Myocyte (in vitro differentiated cells): ENCODE results near the gene SEMA3F. TPM values are rescaled to one million over a fixed set of nuclear protein-coding genes. Genes with fewer than 3 reads are reported as not detected.

Experiments used
- DNase-seq: peaks from one replicate; pipeline ENCODE4 v3.0.0-alpha.2; 2012; ENCODE audit warnings: low read depth
- polyA plus RNA-seq: library from polyadenylated mRNA; unstranded; fragments of >200 nt; gene quantifications from one replicate; pipeline ENCODE4 v1.2.1, GENCODE V29; 2012; ENCODE audit warnings: missing spikeins
- total RNA-seq: library from RNA; depleted of rRNA; stranded (reverse); fragments of >200 nt; gene quantifications from 2 replicates; pipeline ENCODE4 v1.2.3, GENCODE V29; 2014

The SEMA3F gene
- total RNA-seq, result 0.51 and 1.6 TPM in 2 replicates
- 0.58 TPM for polyA plus RNA-seq

DNA sequence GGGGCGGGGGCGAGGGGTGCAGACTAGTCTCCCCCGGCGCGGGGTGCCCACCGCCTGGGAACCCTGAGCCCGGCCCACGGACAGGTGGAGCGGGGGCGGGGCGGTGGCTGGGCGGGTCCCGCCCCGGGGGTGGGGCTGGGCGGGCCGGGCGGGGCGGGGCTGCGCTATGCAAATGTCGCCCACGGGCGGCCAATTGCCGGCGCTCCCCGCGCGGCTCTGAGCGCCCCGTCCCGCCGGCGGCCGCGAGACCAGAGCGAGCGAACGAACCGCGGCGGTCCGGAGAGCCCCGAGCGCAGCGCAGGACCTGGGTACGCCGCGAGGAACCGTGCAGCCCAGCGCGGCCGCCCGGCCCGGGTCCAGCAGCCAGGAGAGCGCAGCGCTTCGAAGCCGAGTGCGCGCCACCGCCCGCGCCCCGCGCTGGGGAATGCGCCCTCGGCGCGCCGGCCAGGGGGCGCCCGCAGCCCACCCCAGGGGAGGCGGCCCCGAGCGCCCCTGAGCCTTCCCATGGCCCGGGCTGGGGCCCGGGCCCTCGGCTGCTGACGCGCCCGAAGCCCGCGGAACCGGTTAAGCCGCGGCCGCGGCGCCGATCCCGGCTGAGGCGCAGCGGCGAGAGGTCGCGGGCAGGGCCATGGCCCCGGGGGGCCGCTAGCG, at the start of gene SEMA3F:
Gene SEMA3F (plus strand): TSS at position 485 of the 651 bp plus-strand sequence. CDS start 4,299 bp downstream, outside the sequence.
- peak; percentile 62 for DNase-seq

DNA sequence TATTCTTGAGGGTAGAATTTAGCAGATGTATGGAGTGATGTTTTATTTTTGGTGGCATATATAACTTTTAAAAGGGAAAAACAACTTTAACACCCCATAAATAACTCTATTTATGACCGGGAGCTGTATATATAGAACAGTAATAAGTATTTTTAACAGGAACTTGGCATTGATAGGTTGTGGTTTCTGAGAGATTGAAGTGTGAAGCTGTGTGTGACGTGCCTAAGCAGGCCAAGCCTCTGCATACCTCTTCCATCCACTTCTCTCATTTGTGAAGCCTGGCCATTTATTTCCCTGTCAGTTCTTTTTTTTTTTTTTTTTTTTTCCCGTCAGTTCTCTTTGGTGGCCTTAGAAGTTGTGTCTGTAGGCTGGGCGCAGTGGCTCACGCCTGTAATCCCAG, 43.4 kb upstream of the SEMA3F start:
- no peak for DNase-seq

DNA sequence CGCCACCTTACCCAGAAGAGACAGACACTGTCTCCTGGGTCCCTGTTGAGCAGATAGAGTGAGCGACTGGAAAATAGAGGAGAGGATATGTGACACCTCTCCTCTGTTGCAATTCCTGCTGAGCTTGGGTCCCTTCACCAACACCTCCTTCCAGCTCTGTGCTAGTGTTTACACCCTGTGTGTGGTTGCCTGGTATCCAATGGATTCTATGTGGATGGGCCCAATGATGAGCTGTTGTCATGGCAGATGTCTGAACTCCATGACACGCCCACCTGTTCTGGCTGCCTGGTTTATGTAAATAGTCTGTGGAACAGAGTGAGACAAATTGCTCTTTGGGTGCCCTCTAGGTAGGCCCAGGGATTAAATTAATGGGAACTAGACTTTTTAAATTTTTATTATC, 42.7 kb upstream of the SEMA3F start:
- DNase-seq, result peak; percentile 63

DNA sequence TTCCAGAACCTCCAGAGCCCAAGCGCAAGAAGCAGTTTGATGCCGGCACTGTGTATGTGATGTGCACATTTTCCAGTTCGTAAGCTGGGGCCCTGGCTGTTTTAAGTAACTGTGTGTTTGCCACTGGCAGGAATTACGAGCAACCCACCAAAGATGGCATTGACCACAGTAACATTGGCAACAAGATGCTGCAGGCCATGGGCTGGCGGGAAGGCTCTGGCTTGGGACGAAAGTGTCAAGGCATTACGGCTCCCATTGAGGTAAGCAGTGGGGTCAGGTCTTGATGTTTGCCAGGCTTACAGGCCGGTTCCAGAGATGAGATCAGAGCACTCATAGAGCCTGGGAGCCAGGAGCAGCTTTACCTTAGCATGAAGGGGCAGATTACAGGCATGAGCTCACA, 38.0 kb upstream of the SEMA3F start:
- no peak for DNase-seq

DNA sequence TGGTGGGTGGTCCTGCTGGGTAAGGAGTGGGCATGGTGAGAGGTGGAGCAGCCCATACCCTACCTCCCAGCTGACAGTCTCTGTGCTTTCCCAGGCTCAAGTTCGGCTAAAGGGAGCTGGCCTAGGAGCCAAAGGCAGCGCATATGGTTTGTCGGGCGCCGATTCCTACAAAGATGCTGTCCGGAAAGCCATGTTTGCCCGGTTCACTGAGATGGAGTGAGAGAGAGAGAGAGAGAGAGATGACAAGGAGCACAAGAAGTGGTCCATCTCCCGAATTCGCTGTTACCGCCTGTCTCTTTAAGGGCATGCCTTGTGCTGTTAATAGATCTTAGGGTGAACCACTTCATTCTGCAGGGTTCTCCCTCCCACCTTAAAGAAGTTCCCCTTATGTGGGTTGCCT, 36.9 kb upstream of the SEMA3F start:
- no peak for DNase-seq

DNA sequence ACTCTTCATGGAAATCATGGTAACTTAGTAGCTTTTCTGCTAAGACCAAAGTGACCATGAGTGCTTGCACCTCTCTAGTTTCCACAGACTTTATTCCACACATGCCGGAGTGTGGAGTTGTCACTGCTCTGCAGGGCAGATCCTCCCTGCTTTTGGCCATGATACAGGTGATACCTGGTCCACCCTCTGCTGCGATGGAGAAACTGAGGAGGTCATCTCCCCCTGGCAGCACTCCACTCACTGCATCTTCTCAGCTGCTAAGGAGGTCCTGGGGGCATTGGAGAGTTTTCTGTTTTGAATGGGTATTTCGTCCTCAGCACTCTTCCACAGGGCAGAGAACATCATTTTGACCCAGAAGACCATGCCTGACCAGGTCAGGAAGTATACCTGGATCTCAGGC, 35.3 kb upstream of the SEMA3F start:
- DNase-seq, result no peak

DNA sequence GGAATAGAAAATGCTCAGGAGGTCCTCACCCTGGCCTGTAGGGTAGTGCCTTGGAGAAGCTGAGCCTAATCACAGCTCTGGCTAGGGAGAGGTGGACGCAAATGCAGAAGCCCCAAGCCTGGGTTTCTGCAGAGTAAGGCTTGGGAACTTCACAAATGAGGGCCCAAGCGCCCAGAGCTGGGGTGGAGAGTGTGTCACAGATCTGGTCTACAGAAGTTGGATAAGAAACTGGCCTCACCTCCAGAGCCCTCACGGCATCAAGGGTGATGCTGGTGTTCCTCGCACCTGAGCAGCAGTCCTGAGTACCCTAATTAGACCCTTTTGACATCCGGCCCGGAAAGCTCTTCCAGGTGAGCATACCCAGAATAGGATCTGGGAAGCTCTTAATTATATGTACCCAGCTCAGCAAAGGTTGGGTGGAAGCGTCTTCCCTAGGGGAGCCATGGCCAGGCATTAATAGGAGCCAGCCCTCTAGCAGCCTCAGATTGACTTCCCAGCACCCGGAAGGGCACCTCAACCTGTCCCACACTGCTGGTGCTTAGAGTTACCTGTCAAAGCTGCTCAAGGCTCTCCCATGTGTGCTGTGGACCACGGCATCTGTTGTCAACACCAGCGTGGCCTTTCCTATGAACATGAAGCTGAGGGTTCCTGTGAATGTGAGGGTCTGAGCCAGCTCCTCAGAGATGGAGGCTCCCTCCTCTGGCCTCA, 34.6 kb upstream of the SEMA3F start:
- no peak for DNase-seq

DNA sequence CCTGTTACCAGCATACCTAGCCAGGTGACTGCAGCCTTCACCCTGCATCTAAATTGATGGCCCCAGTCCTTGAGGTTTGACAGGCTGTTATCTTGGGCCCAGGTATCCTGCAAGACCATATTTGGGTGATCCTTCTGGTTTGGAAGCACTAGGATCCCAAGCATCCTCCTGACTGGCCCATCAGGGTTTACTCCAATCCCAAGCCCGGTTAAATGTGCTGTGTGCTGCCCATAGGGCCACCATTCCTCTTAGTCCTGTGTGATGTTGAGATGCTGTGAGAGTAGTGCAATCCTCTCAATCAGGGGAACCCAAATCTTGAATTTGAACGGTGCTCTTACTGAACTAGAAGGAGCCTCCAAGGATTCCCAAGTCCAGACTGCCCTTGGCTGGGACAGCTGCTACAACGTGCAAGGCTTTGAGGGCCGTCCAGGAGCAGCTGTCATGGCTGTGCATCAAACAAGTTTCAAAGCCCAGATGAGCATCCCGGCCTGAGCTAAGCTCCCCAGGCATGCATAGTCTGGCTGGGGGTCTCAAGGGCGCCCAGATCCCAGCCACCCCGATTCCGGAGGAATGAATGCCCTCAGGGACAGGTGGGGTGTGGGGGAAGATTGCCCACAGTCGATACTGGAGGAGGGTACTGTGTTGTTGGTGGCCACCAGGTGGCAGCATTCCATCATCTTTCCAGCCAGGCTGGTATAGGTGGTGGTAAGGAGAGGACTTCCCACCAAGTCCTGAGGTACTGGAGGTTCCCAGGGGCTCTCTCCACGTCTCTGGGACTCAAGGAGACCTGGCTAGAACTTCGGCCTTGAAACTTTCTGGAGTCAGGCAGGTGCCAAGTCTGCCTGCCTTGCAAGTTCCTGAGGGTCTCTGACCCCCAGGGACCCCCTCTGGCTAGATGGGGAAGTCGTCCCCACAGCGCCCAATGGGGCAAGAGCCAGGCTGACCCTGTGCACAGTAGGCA, 33.8 kb upstream of the SEMA3F start:
- peak; percentile 80 for DNase-seq

DNA sequence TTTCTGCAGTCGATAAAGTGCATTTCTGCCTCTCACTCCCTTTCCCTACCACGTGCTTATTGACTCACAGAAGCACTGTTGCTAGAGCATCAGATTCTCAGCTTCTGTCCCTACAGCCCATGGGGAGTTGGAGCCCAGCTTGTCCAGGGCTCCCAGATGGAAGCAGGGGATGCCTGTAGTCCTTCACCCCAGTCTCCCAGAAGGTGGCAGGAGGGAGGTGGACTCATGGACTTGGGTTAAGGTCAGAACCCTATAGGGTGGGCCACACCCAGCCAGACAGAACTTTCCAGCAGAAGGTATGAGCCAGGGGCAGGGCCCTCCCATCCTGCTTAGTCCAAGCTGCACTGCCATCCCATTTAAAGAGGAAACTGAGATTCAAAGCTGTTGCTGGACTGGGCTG, 33.1 kb upstream of the SEMA3F start:
- DNase-seq, result no peak

DNA sequence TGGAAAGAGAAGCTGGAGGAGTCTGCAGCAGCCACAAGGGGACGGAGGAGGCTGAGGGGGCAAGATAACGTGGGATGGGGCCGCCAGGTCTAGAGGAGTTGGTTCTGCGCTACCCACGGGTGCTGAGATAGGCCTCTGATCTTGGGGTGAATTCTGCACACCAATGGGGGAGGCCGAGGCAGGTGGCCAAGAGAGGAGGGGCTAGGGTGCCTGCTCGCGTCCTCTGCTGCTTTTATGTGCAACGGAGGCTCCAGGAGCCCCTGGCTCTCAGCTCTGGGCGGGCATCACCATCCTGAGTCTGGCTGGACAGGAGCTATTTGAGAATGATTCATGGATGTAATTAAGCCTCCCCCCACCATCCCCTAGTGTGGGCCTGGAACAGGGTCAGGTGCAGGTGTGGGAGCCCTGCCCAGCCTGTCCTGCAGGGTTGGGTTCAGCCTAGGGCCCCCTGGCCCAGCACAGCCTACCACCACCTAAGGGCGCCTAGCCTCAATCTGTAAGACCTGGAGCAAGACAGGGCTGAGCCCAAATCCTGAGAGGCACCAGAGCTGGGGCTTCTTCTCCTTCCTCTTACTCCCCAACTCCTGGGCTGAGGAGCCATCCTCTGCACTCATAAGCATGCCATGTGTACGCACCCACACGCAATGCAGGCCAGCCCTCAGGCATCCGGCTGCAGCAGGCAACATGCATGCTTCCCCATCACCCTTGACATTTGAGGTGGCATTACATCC, 32.3 kb upstream of the SEMA3F start:
- no peak for DNase-seq

DNA sequence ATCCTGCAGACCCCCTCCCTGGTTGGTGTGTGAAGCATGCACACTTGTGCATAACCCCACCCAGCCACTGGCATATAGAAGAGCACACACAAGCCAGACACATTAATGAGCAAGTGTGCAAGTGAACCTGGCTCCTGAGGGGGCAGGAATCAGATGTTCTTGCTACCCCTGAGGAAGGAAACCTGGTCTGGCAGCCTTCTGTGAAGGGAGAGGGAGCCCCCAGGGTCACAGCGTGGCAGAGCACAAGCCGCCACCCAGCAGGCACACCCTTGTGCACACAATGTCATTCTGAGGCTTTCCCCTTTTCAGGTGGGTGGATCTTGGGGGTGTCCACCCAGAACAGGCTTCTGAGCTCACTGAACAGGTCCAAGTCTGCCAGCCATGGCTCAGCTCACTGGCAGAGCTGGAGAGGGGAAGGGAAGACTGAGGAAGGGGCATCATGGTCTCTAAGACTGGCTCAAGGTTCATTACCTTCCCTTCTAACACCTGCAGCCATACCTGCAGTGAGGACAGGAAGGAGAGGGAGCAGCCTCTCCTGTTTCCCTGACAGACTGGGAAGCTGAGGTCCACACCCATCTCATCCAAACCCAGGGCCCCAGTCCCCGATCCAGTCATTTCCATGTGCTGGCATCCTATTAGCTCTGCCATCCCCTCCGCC, 31.6 kb upstream of the SEMA3F start:
- no peak for DNase-seq

DNA sequence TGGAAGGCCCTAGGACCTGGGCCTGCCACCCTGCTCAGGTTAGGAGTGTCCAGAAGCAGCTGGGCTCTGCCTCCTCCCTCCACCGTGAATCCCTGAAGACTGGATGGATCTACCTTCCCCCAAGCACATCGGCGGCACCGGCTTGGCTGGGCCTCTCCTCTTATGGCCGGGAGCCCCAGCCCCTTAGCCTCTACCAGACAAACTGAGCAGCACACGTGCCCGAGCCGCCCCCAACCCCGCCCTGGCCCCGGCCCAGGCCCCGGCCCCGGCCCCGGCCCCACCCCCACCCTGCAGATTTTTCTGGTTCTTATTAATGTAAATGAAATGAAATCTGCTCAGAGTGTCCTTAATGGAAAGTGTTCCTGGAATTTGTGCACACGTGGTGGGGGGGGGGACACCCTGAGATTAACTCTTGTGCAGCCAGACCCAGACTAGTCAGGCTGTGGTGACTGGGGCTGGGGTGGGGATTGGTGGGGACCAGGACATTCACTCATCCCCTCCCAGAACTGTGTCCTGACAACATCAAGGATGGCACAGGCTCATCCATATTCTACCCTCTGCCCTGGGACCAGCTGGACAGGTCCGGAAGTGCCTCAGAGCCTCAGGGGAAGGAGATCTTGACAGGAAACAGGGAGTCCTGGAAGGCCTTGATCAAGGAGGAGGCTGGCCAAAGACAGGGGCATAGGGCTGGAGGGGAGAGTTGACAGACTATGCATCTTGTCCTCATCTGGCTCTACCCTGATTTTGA, 30.9 kb upstream of the SEMA3F start:
- DNase-seq, result no peak

DNA sequence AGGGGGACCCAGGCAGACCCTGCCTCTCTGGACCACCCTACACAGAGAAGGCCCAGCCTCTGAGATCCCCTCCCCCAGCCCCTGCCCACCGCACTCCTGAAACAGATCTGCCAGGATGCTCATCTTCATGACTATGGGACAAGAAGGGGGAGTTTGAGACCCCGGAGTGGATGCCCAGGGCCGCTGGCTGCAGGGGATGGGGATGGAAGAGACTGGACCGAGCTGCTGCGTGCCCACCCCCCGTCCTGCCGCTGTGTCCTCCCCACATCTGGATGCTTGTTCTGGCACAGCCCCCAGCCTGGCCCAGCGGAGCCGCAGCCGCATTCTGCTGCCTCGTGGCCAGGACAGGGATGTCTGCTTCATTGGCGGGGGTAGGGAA, 30.3 kb upstream of the SEMA3F start:
- DNase-seq, result no peak

DNA sequence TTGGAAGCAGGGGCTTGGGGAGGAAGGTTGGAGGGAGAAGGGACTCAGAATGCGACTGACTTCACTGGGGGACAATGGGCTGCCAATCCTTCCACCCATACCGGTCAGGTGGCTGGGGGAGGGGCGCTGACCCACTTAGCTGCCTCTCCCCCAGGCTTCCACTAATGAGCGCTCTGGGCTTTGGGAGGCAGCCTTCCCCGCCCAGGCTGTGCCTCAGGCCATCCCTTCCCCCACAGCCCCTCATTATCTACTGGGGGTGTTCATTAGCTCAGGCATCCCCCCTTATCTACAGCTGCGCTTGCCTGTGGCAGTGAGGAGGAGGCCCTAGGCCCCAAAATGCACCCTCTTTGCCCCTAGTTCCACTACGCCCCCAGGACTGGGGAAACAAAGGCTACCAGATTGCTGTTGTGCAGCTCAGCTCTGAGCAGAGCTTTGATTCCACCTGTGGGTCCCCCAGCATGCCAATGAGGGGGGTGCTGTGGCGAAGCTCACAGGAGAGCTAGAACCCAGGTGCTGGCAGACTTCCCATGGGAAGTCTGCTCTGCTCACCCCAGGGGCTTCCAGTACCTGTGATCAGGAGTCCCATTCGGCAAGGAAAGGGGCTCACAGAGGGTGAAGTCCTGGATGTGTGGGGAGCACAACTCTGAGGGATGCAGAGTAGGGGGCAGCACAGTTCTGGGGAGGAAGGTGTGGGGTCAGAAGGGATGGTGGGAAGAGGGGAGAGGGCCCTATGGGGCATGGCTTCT, 29.4 kb upstream of the SEMA3F start:
- DNase-seq, result no peak

DNA sequence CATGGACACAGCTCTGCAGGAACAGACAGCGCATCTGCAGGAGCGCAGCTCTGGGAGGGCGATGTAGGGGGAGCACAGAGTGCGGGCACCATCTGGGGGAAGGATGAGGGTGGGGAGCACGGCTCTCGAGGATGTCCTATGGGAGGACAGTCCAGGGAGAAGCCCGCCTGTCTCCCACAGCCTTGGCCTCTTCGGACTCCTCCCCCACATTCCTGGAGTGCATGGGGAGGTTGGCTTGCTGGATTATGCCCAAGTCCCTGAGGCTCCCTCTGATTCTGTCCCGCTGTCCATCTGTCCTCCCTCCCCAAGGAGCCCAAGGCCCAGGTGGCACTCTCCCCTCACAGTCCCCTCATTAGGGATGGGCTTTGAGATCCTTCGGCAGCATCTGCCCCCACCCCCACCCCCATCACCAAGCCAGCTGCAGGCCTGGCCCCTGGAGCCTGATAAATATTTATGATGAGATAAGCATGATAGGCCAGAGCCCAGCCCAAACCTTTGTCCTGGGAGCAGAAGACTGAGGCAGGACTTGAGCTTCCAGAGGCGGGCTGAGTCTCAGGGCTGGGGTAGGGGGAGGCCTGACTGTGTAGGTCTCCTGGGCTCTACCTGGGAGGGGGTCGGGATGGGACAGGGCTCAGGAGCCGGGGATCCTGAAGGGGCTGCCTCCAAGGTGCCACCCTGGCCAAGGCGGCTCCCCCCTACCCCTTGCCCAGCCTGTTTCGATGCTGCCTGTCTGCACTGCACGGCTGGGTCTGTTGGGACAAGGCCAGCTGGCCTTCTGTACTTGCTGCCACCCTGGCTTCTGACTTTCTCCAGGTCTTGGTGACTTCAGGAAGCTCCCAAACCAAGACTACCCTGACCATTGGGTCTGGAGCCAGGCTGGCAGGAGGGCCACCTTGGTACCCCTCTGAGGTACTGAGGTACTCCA, 28.6 kb upstream of the SEMA3F start:
- peak; percentile 60 for DNase-seq

DNA sequence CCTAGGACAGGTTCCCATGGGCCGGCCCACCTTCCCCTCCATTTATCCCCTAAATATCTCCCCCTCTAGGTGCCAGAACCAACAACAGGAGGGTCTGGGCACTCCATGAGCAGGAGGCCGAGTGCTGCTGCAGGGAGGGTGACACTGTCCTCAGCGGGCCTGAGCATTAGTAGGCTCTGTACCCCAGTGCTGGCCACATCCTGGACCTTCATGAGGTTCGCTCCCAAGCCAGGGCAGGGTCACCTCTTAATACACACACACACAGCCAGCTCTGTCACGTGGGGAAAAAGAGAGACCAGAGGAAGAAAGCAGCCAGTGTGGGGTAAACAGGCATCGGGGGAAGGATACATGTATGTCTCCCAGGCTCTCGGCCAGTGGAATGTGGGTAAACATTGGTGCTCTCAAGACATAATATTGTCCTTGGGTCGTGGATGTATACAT, 27.9 kb upstream of the SEMA3F start:
- no peak for DNase-seq

DNA sequence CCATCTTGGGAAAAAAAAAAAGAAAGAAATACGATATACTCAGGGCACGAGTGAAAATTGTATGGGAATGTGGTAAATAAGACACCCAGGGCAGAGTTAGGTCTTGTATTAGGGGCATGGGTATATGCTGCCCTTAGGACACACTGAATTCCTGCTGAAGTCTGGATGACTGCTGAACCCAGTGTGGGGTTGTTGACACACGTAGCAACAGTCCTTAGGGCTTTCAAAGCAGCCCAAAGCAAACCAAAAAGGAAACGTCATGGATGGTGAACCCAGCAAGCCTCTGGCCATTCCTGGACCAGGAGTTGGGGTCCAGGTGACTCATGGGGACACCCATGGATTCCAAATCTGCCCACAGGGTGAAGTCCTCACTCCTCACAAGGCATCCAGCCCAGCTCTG, 27.1 kb upstream of the SEMA3F start:
- no peak for DNase-seq

DNA sequence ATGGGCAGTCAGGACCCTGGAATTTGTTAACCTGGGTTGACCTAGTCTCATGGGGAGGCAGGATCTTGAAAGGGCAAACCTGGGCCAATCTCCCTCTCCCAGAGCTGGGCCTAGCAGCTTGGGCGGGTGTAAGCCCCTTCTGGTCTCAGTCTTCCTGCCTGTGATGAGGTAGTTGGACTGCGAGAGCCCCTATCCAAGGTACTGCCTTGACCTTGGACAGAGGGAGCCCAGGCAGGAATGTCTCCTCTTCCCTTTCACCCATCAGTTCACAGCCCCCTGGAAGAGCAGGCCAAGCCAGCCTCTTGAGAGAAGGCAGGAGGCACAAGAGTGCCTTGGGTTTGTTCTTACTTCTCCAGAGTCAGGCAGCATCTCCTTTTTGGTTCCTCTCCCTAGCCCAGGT, 24.7 kb upstream of the SEMA3F start:
- DNase-seq, result no peak
